HepG2 (cell line): ENCODE measurements around the gene NDUFS5. TPM values are rescaled to one million over a fixed set of nuclear protein-coding genes. Genes with fewer than 3 reads are reported as not detected.
A peak's percentile ranks its signal among the peaks of the same experiment; 100 is the strongest.

Source experiments
- BRCA1 ChIP-seq: sonication (generic); formaldehyde crosslinking; IDR thresholded peaks from 2 replicates; pipeline ENCODE4 v1.4.0; 2020; ENCODE audit warnings: missing genetic modification reagents
- HNRNPH1 ChIP-seq: fragments of 200-400 bp; formaldehyde crosslinking; optimal IDR thresholded peaks from 2 replicates; pipeline ENCODE3; 2017; ENCODE audit warnings: mild to moderate bottlenecking, low read depth, low read length
- KMT2B ChIP-seq: IDR thresholded peaks from 2 replicates; pipeline ENCODE4 v1.6.1; 2016; ENCODE audit warnings: missing genetic modification reagents, missing compliant biosample characterization
- NR2F1 ChIP-seq, 2 experiments: fragments of 450-650 bp in 1 of 2; formaldehyde crosslinking in 1 of 2; IDR thresholded peaks; 2 replicates each; pipeline versions ENCODE4 v1.5.0 to v1.6.1; 2016 to 2020; ENCODE audit warnings: mild to moderate bottlenecking in 1 of 2, missing compliant biosample characterization in 1 of 2, missing genetic modification reagents in 1 of 2, moderate library complexity in 1 of 2
- PHF20 ChIP-seq: sonication (generic); formaldehyde crosslinking; IDR thresholded peaks from 2 replicates; pipeline ENCODE4 v1.5.0; 2020; ENCODE audit warnings: mild to moderate bottlenecking, missing genetic modification reagents
- PHF21A ChIP-seq: sonication (generic); formaldehyde crosslinking; IDR thresholded peaks from 2 replicates; pipeline ENCODE4 v1.5.0; 2020; ENCODE audit warnings: mild to moderate bottlenecking, missing genetic modification reagents
- REST ChIP-seq, 2 experiments: IDR thresholded peaks; 2 replicates each; pipeline ENCODE4 v1.6.1; 2011 to 2012; ENCODE audit warnings: low read length in 2 of 2, borderline replicate concordance in 1 of 2, low read depth in 1 of 2, mild to moderate bottlenecking in 1 of 2, moderate library complexity in 1 of 2
- RXRA ChIP-seq: sonication (generic); formaldehyde crosslinking; IDR thresholded peaks from 2 replicates; pipeline ENCODE4 v1.5.1; 2020; ENCODE audit warnings: missing genetic modification reagents
- SRY ChIP-seq: sonication (generic); formaldehyde crosslinking; IDR thresholded peaks from 2 replicates; pipeline ENCODE4 v1.8.0; 2022; ENCODE audit warnings: mild to moderate bottlenecking, missing genetic modification reagents
- UBTF ChIP-seq: sonication (generic); formaldehyde crosslinking; IDR thresholded peaks from 2 replicates; pipeline ENCODE4 v1.4.0; 2020; ENCODE audit warnings: mild to moderate bottlenecking, missing genetic modification reagents
- USF2 ChIP-seq, 2 experiments: sonication (generic) in 1 of 2; formaldehyde crosslinking in 1 of 2; IDR thresholded peaks; 2 replicates each; pipeline versions ENCODE4 v1.5.1 to v1.6.1; 2011 to 2020; ENCODE audit warnings: borderline replicate concordance in 1 of 2, low read depth in 1 of 2, low read length in 1 of 2, mild to moderate bottlenecking in 1 of 2, missing genetic modification reagents in 1 of 2, moderate library complexity in 1 of 2
- ZBTB26 ChIP-seq: IDR thresholded peaks from 2 replicates; pipeline ENCODE4 v1.6.1; 2016; ENCODE audit warnings: missing compliant biosample characterization, missing genetic modification reagents, borderline replicate concordance
- ZIK1 ChIP-seq: sonication (generic); formaldehyde crosslinking; IDR thresholded peaks from 2 replicates; pipeline ENCODE4 v1.5.0; 2020; ENCODE audit warnings: mild to moderate bottlenecking, low read depth, missing genetic modification reagents, borderline replicate concordance
- ZMAT3 ChIP-seq: sonication (generic); formaldehyde crosslinking; conservative IDR thresholded peaks from 2 replicates; pipeline ENCODE4 v1.7.0; 2021; ENCODE audit warnings: missing genetic modification reagents
- ZNF496 ChIP-seq: sonication (generic); formaldehyde crosslinking; IDR thresholded peaks from 2 replicates; pipeline ENCODE4 v1.8.1; 2023; ENCODE audit warnings: mild to moderate bottlenecking, moderate library complexity, missing genetic modification reagents; ENCODE audit not compliant: insufficient replicate concordance
- ZNF615 ChIP-seq: sonication (generic); formaldehyde crosslinking; IDR thresholded peaks from 2 replicates; pipeline ENCODE4 v1.5.0; 2020; ENCODE audit warnings: mild to moderate bottlenecking, missing genetic modification reagents, borderline replicate concordance
- polyA plus RNA-seq, 8 experiments: library from polyadenylated mRNA; depleted of rRNA in 3 of 8; stranded (reverse) in 7 of 8; unstranded in 1 of 8; fragments of >200 nt; fragmentation: Illumina TruSeq in 4 of 8; extraction: Trizol in 4 of 8; gene quantifications; 2 replicates each; pipeline versions ENCODE4 v1.2.1 to v1.2.3, GENCODE V29; 2011 to 2016; ENCODE audit warnings: low read depth in 4 of 8, missing spikeins in 1 of 8, mixed read lengths in 1 of 8; ENCODE audit not compliant: insufficient read depth in 1 of 8
- total RNA-seq, 5 experiments: library from RNA; depleted of rRNA; stranded (reverse); fragments of >200 nt; fragmentation: Illumina TruSeq; extraction: Trizol; gene quantifications; 2 replicates each; pipeline ENCODE4 v1.2.3, GENCODE V29; 2016; ENCODE audit warnings: low read depth in 1 of 5

NDUFS5 gene
- total and polyA plus RNA-seq, 2 of the 13 experiments (the other 11 are each of a cell fraction or from before 2014, with no cell fraction given) = 263 to 466 TPM

GRCh38 chr1:38990738-38991637 lies 35.2 kb upstream of the NDUFS5 start, which contains the start of gene AKIRIN1 (continued):
- TF ChIP-seq REST (IDR thresholded peaks at IDR 0.05; ENCODE audit: borderline replicate concordance in 1 of 2, low read depth in 1 of 2, low read length in 2 of 2) (peak in 1 of 2 experiments; percentile 61; a peak in 1 of 4 replicates), NR2F1 (CRISPR knock-in tag; IDR thresholded peaks at IDR 0.05) (peak in 1 of 2 experiments; percentile 58; a peak in 1 of 4 replicates), PHF20 (CRISPR knock-in tag) (peak; percentile 39), ZNF615 (CRISPR knock-in tag) (no peak), BRCA1 (CRISPR knock-in tag) (peak; percentile 44; the same call in 1 of the 2 replicates), PHF21A (CRISPR knock-in tag) (peak; percentile 29; the same call in 1 of the 2 replicates), UBTF (CRISPR knock-in tag) (peak; percentile 66; the same call in 1 of the 2 replicates), ZBTB26 (peak; percentile 62; the same call in 1 of the 2 replicates), HNRNPH1 (no peak), SRY (CRISPR knock-in tag) (peak; percentile 61), ZIK1 (peak; percentile 51; the same call in 1 of the 2 replicates), ZNF496 (CRISPR knock-in tag) (no peak), RXRA (CRISPR knock-in tag) (no peak; the same call in 1 of the 2 replicates), KMT2B (CRISPR knock-in tag) (peak; percentile 57; the same call in 1 of the 2 replicates), ZMAT3 (CRISPR knock-in tag) (peak; percentile 56; the same call in 1 of the 2 replicates), USF2 (IDR thresholded peaks at IDR 0.05; ENCODE audit: low read depth, low read length) (no peak), USF2 (CRISPR knock-in tag; IDR thresholded peaks at IDR 0.05; ENCODE audit: borderline replicate concordance) (no peak)
